ENCODE results near the gene SPG7.

Gene SPG7

GRCh38 chr16:89510526-89510925 is 2.3 kb downstream of the SPG7 start:
- ChIA-PET POLR2A (no interaction called here), CTCF (interaction anchor here (1.1 to 1.7 kb wide), 2 partner anchors 56 to 283 kb away, joined by 3 to 4 read pairs; no protein-coding TSS in a partner anchor)

GRCh38 chr16:89511374-89511773 is 3.2 kb downstream of the SPG7 start:
- no peak for TF ChIP-seq CTCF (IDR thresholded peaks at IDR 0.05; ENCODE audit: control extremely low read depth, extremely low read depth, low read depth, missing control alignments)
- CTCF ChIA-PET: interaction anchor here (1.1 to 1.7 kb wide), 2 partner anchors 55 to 182 kb away, joined by 3 read pairs; no protein-coding TSS in a partner anchor
- POLR2A ChIA-PET: no interaction called here
- DNase-seq (ENCODE audit: extremely low spot score): no peak

More at GRCh38 chr16:89510526-89510925, 2.3 kb downstream of the SPG7 start:
- no peak for TF ChIP-seq CTCF (IDR thresholded peaks at IDR 0.05; ENCODE audit: control extremely low read depth, extremely low read depth, low read depth, missing control alignments)
- DNase-seq (ENCODE audit: extremely low spot score): no peak

- POLR2A ChIA-PET: no interaction called here
- TF ChIP-seq CTCF (IDR thresholded peaks at IDR 0.05; ENCODE audit: control extremely low read depth, extremely low read depth, low read depth, missing control alignments): no peak
- no peak for DNase-seq (ENCODE audit: extremely low spot score)
- CTCF ChIA-PET: no interaction called here
Measured at GRCh38 chr16:89512453-89512852, 4.2 kb downstream of the SPG7 start.

GRCh38 chr16:89517128-89517527 is 8.9 kb downstream of the SPG7 start:
- ChIA-PET POLR2A (no interaction called here), CTCF (interaction anchor here (1.3 kb wide), 1 partner anchor 8 kb away, joined by 5 read pairs; no protein-coding TSS in a partner anchor)
- TF ChIP-seq CTCF (IDR thresholded peaks at IDR 0.05; ENCODE audit: control extremely low read depth, extremely low read depth, low read depth, missing control alignments): no peak
- DNase-seq (ENCODE audit: extremely low spot score): no peak

GRCh38 chr16:89519881-89520280 is 11.7 kb downstream of the SPG7 start:
- ChIA-PET CTCF (no interaction called here), POLR2A (no interaction called here)
- TF ChIP-seq CTCF (IDR thresholded peaks at IDR 0.05; ENCODE audit: control extremely low read depth, extremely low read depth, low read depth, missing control alignments): no peak
- no peak for DNase-seq (ENCODE audit: extremely low spot score)

GRCh38 chr16:89522287-89522686 is 14.1 kb downstream of the SPG7 start:
- CTCF ChIA-PET: no interaction called here
- POLR2A ChIA-PET: no interaction called here
- TF ChIP-seq CTCF (IDR thresholded peaks at IDR 0.05; ENCODE audit: control extremely low read depth, extremely low read depth, low read depth, missing control alignments): no peak

More at GRCh38 chr16:89522287-89522686, 14.1 kb downstream of the SPG7 start:
- DNase-seq (ENCODE audit: extremely low spot score): no peak
